ENCODE measurements around the gene ALPK1. TPM values are rescaled to one million over a fixed set of nuclear protein-coding genes. Genes with fewer than 3 reads are reported as not detected.

ALPK1 gene
- total RNA-seq, 1 donor from 2014 or later = 1.4 TPM

DNA sequence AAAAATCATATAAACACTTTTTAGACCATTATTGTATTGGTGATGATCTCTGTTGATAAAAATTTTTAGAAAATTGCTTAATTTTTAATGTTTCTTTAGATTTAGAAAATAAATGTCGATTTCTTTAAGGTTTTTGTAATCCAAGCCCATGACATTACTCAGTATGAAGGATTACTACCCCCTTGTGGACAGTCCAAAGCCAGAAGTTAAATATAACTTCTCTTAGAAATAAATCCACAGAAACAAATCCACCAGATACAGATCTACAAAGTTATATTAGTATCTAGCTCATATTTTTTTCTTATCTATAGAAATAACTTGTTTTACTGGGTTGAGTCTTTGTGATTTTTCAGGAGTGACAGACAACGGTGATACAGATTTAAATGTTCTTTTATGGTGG, 30.3 kb upstream of the ALPK1 start:
- Histone ChIP-seq H3K36me3 (ENCODE audit: insufficient read depth, low read length) (peaks cover 11% of the 10 kb centered on the region), H3K27me3 (ENCODE audit: insufficient read depth, low read length) (no peaks in the 10 kb centered on the region), H3K9me3 (ENCODE audit: insufficient read depth, low read depth, low read length) (no peaks in the 10 kb centered on the region), H3K4me2 (ENCODE audit: low read length) (no peak overlapping the region), H2AFZ (ENCODE audit: low read depth, low read length) (no peak overlapping the region), H3K4me3 (ENCODE audit: insufficient read depth, low read depth, low read length) (no peak overlapping the region), H3K79me2 (ENCODE audit: insufficient read depth, low read length) (no peaks in the 10 kb centered on the region), H3K4me1 (ENCODE audit: insufficient read depth, low read length) (peaks cover 8% of the 10 kb centered on the region), H3K27ac (ENCODE audit: low read depth, low read length) (no peak overlapping the region), H3K9ac (ENCODE audit: low read length) (no peak overlapping the region), H4K20me1 (ENCODE audit: insufficient read depth, low read length) (no peaks in the 10 kb centered on the region)
- Mint-ChIP-seq H3K4me3 (ENCODE audit: unreplicated experiment) (no peak overlapping the region), H3K4me1 (ENCODE audit: low read depth, unreplicated experiment) (no peaks in the 10 kb centered on the region), H3K36me3 (ENCODE audit: low read depth, unreplicated experiment) (peaks cover 5% of the 10 kb centered on the region), H3K27me3 (ENCODE audit: low read depth, unreplicated experiment) (no peaks in the 10 kb centered on the region), H3K27ac (ENCODE audit: unreplicated experiment) (no peak overlapping the region), H3K9me3 (ENCODE audit: unreplicated experiment) (peaks cover 5% of the 10 kb centered on the region)
- peak; percentile 9 for DNase-seq (ENCODE audit: low read depth)
- TF ChIP-seq, protein P1, sequence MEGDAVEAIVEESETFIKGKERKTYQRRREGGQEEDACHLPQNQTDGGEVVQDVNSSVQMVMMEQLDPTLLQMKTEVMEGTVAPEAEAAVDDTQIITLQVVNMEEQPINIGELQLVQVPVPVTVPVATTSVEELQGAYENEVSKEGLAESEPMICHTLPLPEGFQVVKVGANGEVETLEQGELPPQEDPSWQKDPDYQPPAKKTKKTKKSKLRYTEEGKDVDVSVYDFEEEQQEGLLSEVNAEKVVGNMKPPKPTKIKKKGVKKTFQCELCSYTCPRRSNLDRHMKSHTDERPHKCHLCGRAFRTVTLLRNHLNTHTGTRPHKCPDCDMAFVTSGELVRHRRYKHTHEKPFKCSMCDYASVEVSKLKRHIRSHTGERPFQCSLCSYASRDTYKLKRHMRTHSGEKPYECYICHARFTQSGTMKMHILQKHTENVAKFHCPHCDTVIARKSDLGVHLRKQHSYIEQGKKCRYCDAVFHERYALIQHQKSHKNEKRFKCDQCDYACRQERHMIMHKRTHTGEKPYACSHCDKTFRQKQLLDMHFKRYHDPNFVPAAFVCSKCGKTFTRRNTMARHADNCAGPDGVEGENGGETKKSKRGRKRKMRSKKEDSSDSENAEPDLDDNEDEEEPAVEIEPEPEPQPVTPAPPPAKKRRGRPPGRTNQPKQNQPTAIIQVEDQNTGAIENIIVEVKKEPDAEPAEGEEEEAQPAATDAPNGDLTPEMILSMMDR (IDR thresholded peaks at IDR 0.05; ENCODE audit: insufficient read depth, low read depth, low read length) = peak; percentile 38
- TF ChIP-seq EZH2 (IDR thresholded peaks at IDR 0.05; ENCODE audit: insufficient read depth, low read length) = no peak
- FAIRE-seq = no peak

DNA sequence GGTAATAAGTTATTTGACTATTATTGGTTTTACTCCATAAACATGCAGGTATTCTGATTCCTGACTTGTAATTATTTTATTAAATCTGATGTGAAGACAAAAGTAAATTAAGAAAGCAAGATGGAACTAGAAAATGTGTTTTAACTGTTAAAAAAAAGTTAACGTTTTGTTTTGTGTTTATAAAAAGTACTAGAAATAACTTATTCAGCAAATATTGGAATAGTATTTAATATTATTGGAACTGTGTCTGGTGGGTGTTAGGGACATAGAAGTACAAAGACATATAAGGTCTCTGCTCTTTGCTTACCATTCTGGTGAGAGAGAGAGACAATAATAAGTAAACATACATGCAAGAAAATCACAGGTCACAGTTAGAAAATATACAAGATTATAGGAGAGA, 27.1 kb upstream of the ALPK1 start:
- Histone ChIP-seq H3K79me2 (ENCODE audit: insufficient read depth, low read length) (no peaks in the 10 kb centered on the region), H3K27me3 (ENCODE audit: insufficient read depth, low read length) (no peaks in the 10 kb centered on the region), H3K4me3 (ENCODE audit: insufficient read depth, low read depth, low read length) (no peak overlapping the region), H3K9ac (ENCODE audit: low read length) (no peak overlapping the region), H3K4me1 (ENCODE audit: insufficient read depth, low read length) (peaks cover 8% of the 10 kb centered on the region), H3K36me3 (ENCODE audit: insufficient read depth, low read length) (peaks cover 7% of the 10 kb centered on the region), H4K20me1 (ENCODE audit: insufficient read depth, low read length) (no peaks in the 10 kb centered on the region), H3K9me3 (ENCODE audit: insufficient read depth, low read depth, low read length) (no peaks in the 10 kb centered on the region), H2AFZ (ENCODE audit: low read depth, low read length) (no peak overlapping the region), H3K27ac (ENCODE audit: low read depth, low read length) (peak overlapping the region; percentile 29), H3K4me2 (ENCODE audit: low read length) (no peak overlapping the region)
- DNase-seq (ENCODE audit: low read depth) (no peak), FAIRE-seq (no peak)
- peaks cover 5% of the 10 kb centered on the region for H3K9me3 Mint-ChIP-seq (ENCODE audit: unreplicated experiment)
- peaks cover 12% of the 10 kb centered on the region for H3K36me3 Mint-ChIP-seq (ENCODE audit: low read depth, unreplicated experiment)
- H3K27ac Mint-ChIP-seq (ENCODE audit: unreplicated experiment) = no peak overlapping the region
- no peaks in the 10 kb centered on the region for H3K4me1 Mint-ChIP-seq (ENCODE audit: low read depth, unreplicated experiment)
- H3K4me3 Mint-ChIP-seq (ENCODE audit: unreplicated experiment) = no peak overlapping the region
- no peaks in the 10 kb centered on the region for H3K27me3 Mint-ChIP-seq (ENCODE audit: low read depth, unreplicated experiment)
- no peak for TF ChIP-seq EZH2 (IDR thresholded peaks at IDR 0.05; ENCODE audit: insufficient read depth, low read length)
- TF ChIP-seq, protein P1 (IDR thresholded peaks at IDR 0.05; ENCODE audit: insufficient read depth, low read depth, low read length) = no peak

- no peaks in the 10 kb centered on the region for H4K20me1 ChIP-seq (ENCODE audit: insufficient read depth, low read length)
- H3K4me3 ChIP-seq (ENCODE audit: insufficient read depth, low read depth, low read length) = no peak overlapping the region
- no peaks in the 10 kb centered on the region for H3K9me3 ChIP-seq (ENCODE audit: insufficient read depth, low read depth, low read length)
- H3K4me2 ChIP-seq (ENCODE audit: low read length) = no peak overlapping the region
- no peak overlapping the region for H2AFZ ChIP-seq (ENCODE audit: low read depth, low read length)
- Mint-ChIP-seq H3K27me3 (ENCODE audit: low read depth, unreplicated experiment) (no peaks in the 10 kb centered on the region), H3K4me1 (ENCODE audit: low read depth, unreplicated experiment) (no peaks in the 10 kb centered on the region), H3K27ac (ENCODE audit: unreplicated experiment) (peak overlapping the region; percentile 44), H3K4me3 (ENCODE audit: unreplicated experiment) (no peak overlapping the region), H3K36me3 (ENCODE audit: low read depth, unreplicated experiment) (peaks cover 12% of the 10 kb centered on the region), H3K9me3 (ENCODE audit: unreplicated experiment) (peaks cover 5% of the 10 kb centered on the region)
- H3K9ac ChIP-seq (ENCODE audit: low read length) = no peak overlapping the region
- no peaks in the 10 kb centered on the region for H3K79me2 ChIP-seq (ENCODE audit: insufficient read depth, low read length)
- no peak for TF ChIP-seq EZH2 (IDR thresholded peaks at IDR 0.05; ENCODE audit: insufficient read depth, low read length)
- TF ChIP-seq, protein P1 (IDR thresholded peaks at IDR 0.05; ENCODE audit: insufficient read depth, low read depth, low read length) = no peak
- H3K27ac ChIP-seq (ENCODE audit: low read depth, low read length) = peak overlapping the region; percentile 29
- H3K36me3 ChIP-seq (ENCODE audit: insufficient read depth, low read length) = peaks cover 4% of the 10 kb centered on the region
- no peak for FAIRE-seq
- peak; percentile 67 for DNase-seq (ENCODE audit: low read depth)
- peaks cover 8% of the 10 kb centered on the region for H3K4me1 ChIP-seq (ENCODE audit: insufficient read depth, low read length)
- no peaks in the 10 kb centered on the region for H3K27me3 ChIP-seq (ENCODE audit: insufficient read depth, low read length)
Observed at GRCh38 chr4:112270640-112271421, 26.3 kb upstream of the ALPK1 start.
